HL-60 (cell line): ENCODE results near the gene PPP3CA.

Experiments used
- DNase-seq, 2 experiments: peaks; one replicate each; pipeline ENCODE4 v3.0.0-alpha.2; 2010 to 2020; ENCODE audit warnings: low read depth in 1 of 2, low spot score in 1 of 2
- H3K27ac ChIP-seq: fragments of 250-450 bp; sonication (Bioruptor Pico); replicated peaks from 2 replicates; pipeline ENCODE4 v1.5.1; 2020; ENCODE audit warnings: mild to moderate bottlenecking, moderate library complexity
- H3K27me3 ChIP-seq: fragments of 250-450 bp; sonication (Bioruptor Pico); 2 replicates; pipeline ENCODE4 v1.5.1; 2021; ENCODE audit warnings: mild to moderate bottlenecking, moderate library complexity; ENCODE audit not compliant: insufficient read depth, poor library complexity, severe bottlenecking
- H3K4me3 ChIP-seq: replicated peaks from 2 replicates; pipeline ENCODE4 v1.5.1; 2011; ENCODE audit warnings: mild to moderate bottlenecking, control low read depth, low read length; ENCODE audit not compliant: insufficient read depth
- CTCF ChIP-seq: IDR thresholded peaks from one replicate; pipeline ENCODE4 v1.5.1; 2011; ENCODE audit warnings: low read length, control low read depth, inconsistent platforms; ENCODE audit not compliant: insufficient read depth
- GABPA ChIP-seq: IDR thresholded peaks from 2 replicates; pipeline ENCODE4 v1.6.1; 2012; ENCODE audit warnings: low read depth
- POLR2AphosphoS5 ChIP-seq: IDR thresholded peaks from 2 replicates; pipeline ENCODE4 v1.6.1; 2012; ENCODE audit warnings: low read depth
- REST ChIP-seq: IDR thresholded peaks from 2 replicates; pipeline ENCODE4 v1.6.1; 2012; ENCODE audit warnings: low read depth; ENCODE audit not compliant: insufficient replicate concordance
- SPI1 ChIP-seq: IDR thresholded peaks from 2 replicates; pipeline ENCODE4 v1.6.1; 2012; ENCODE audit warnings: low read depth, mild to moderate bottlenecking, borderline replicate concordance

Gene PPP3CA

GRCh38 chr4:101128473-101128872 lies 218.9 kb downstream of the PPP3CA start:
- Histone ChIP-seq H3K27ac (no peak overlapping the region), H3K4me3 (no peak overlapping the region), H3K27me3 (no peaks in the 10 kb centered on the region)
- TF ChIP-seq GABPA (no peak), POLR2AphosphoS5 (no peak), CTCF (no peak), SPI1 (no peak), REST (no peak)
- DNase-seq: no peak

GRCh38 chr4:101127176-101127790 lies 220.0 kb downstream of the PPP3CA start:
- TF ChIP-seq REST (no peak), POLR2AphosphoS5 (no peak), CTCF (no peak)
- Histone ChIP-seq H3K27ac (no peak overlapping the region), H3K27me3 (no peaks in the 10 kb centered on the region), H3K4me3 (no peak overlapping the region)
- no peak for DNase-seq

- TF ChIP-seq SPI1 (no peak), REST (no peak), CTCF (no peak), POLR2AphosphoS5 (no peak), GABPA (no peak)
These were observed 221.3 kb downstream of the PPP3CA start for GRCh38 chr4:101126059-101126458.

More at GRCh38 chr4:101126059-101126458, 221.3 kb downstream of the PPP3CA start:
- H3K4me3 ChIP-seq: no peak overlapping the region
- no peak overlapping the region for H3K27ac ChIP-seq
- no peak for DNase-seq
- no peaks in the 10 kb centered on the region for H3K27me3 ChIP-seq
